Measurements from ENCODE around the gene GRAMD2B.

Gene GRAMD2B

DNA sequence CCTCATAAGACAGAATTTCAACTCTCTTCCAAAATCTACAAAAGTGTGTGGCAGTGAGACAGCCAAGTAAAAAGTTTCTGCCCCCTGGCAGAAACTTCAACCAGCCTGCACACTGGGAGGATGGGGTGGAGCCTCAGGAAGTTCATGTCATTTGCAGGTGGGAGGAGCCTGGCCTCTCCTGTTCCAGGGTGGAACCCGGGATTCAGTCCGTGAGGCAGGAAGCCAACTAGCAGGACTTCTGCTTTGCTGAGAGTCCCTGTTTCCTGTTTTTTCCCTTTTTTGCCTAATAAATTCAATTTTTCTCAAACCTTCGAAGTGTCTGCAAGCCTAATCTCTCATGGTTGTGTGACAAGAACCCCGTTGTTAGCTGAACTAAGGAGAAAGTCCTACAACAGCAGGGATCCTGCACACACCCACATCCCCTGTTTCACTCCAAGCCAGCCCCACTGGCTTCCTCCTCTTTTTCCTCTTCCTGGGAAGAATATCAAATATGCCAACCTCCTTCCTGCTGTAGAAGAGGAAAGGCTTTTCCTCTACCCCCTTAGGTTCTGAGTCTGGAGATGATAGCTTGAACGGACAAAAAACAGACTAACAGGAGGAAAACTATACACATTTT lies 102.5 kb downstream of the GRAMD2B start:
- no peak overlapping the region for H3K9ac ChIP-seq
- TF ChIP-seq Cebpa-rat (IDR thresholded peaks at IDR 0.05) = no peak
- H3K4me3 ChIP-seq = no peak overlapping the region
- H3K4me2 ChIP-seq = no peak overlapping the region
- H3K9me3 ChIP-seq = peaks cover 5% of the 10 kb centered on the region
- H3K36me3 ChIP-seq = no peaks in the 10 kb centered on the region
- H3K4me1 ChIP-seq = peaks cover 17% of the 10 kb centered on the region
- no peaks in the 10 kb centered on the region for H3K27me3 ChIP-seq
- H3K27ac ChIP-seq = no peak overlapping the region
- no peaks in the 10 kb centered on the region for H4K20me1 ChIP-seq

DNA sequence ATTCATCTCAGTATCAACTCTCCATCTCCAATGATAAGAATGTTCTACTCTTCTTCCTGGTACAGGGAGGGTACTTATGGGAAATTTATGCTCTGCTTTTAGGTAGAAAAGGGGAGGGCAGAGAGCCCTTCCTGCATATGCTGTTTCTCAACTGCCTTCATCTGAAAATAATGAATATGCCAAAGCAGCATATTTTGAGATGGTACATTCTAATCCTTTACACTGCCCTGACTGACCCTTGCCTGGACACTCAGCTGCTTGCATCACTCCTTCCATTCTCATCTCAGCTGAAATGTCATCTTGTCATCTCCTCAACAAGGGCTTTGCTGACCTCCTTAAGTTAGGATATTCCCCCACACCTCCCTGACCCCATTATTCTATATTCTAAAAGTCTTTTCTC lies 103.3 kb downstream of the GRAMD2B start:
- H3K9ac ChIP-seq = no peak overlapping the region
- H3K36me3 ChIP-seq = no peaks in the 10 kb centered on the region
- no peaks in the 10 kb centered on the region for H3K27me3 ChIP-seq
- peaks cover 5% of the 10 kb centered on the region for H3K9me3 ChIP-seq
- no peak overlapping the region for H3K27ac ChIP-seq
- no peak for TF ChIP-seq Cebpa-rat (IDR thresholded peaks at IDR 0.05)
- H3K4me3 ChIP-seq = no peak overlapping the region
- H4K20me1 ChIP-seq = no peaks in the 10 kb centered on the region
- H3K4me1 ChIP-seq = peaks cover 20% of the 10 kb centered on the region
- H3K4me2 ChIP-seq = no peak overlapping the region

DNA sequence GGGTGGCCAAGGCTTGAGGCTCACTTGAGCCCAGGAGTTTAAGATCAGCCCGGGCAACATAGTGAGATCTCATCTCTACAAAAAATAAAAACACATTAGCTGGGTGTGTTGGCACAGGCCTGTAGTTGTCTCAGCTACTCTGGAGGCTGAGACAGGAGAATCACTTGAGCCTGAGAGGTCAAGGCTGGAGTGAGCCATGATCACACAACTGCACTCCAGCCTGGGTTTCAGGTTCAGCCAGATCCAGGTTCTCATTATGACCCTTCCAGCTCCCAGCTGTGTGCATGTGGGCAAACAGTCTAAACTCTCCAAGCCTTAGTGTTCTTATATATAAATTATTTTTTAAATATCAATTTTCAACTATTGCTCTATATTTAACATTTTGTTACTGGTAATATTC lies 103.9 kb downstream of the GRAMD2B start:
- Histone ChIP-seq H3K27me3 (no peaks in the 10 kb centered on the region), H3K4me2 (no peak overlapping the region), H3K36me3 (no peaks in the 10 kb centered on the region), H3K4me1 (peaks cover 26% of the 10 kb centered on the region), H4K20me1 (no peaks in the 10 kb centered on the region), H3K9me3 (peaks cover 5% of the 10 kb centered on the region), H3K9ac (no peak overlapping the region), H3K4me3 (no peak overlapping the region), H3K27ac (no peak overlapping the region)
- no peak for TF ChIP-seq Cebpa-rat (IDR thresholded peaks at IDR 0.05)

DNA sequence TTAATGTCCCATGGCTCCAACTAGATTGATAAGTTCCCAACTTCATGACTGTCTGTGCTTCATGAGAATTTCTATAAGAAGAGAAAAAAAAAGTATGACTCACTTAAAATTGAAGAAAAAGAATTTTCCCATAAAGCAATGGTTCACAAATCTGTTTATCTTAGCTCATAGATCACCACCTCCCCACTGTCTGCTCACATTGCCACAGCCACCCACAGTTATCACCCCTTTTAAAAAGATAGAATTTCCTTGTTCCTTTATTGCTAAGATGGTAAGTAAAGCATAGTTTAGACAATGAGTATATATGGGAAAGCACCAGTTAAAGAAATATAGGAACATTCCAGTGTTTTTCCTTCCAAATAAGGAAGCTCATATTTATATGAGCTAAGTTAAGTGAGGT lies 104.7 kb downstream of the GRAMD2B start:
- no peaks in the 10 kb centered on the region for H4K20me1 ChIP-seq

DNA sequence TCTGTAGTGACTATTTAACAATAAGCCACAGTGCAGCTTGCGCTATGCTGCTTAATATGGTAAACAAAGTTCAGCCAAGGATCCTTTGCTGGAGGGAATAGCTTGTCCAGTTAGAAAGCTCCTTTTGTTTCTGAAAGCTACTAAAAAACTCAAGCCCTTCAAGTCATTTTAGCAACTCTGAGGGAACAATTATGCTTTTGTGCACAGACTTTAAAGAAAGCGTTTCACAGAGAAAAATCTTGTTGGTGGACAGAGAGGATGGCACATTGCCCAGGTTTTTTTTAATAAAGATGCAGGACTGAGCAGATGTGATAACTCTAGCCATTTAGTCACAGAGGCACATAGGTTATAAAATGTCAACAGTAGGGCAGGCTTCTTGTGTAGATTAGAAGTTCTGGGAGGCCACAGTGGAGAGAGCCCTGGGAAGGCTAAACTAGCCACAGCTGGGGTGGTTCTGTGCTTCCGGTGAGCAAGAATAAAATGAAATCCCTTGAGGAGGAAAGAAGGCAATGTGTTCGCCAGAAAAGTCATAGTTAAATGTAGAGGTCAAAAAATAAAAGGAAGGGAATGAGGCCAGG lies 108.4 kb downstream of the GRAMD2B start:
- H4K20me1 ChIP-seq = no peaks in the 10 kb centered on the region
- no peaks in the 10 kb centered on the region for H3K36me3 ChIP-seq
- H3K9ac ChIP-seq = no peak overlapping the region
- TF ChIP-seq Cebpa-rat (IDR thresholded peaks at IDR 0.05) = no peak
- H3K4me1 ChIP-seq = peaks cover 9% of the 10 kb centered on the region
- H3K27me3 ChIP-seq = no peaks in the 10 kb centered on the region
- H3K9me3 ChIP-seq = 0 out of 2 replicates have a peak, but pooled peaks cover 3% of the 10 kb centered on the region
- H3K27ac ChIP-seq = no peak overlapping the region
- peak overlapping the region; percentile 31 for H3K4me2 ChIP-seq
- no peak overlapping the region for H3K4me3 ChIP-seq

More for the DNA sequence above, 104.7 kb downstream of the GRAMD2B start:
- H3K36me3 ChIP-seq = no peaks in the 10 kb centered on the region
- no peak overlapping the region for H3K27ac ChIP-seq
- H3K4me2 ChIP-seq = no peak overlapping the region
- H3K4me1 ChIP-seq = peaks cover 26% of the 10 kb centered on the region
- H3K4me3 ChIP-seq = no peak overlapping the region
- peaks cover 5% of the 10 kb centered on the region for H3K9me3 ChIP-seq
- H3K27me3 ChIP-seq = no peaks in the 10 kb centered on the region
- TF ChIP-seq Cebpa-rat (IDR thresholded peaks at IDR 0.05) = no peak
- H3K9ac ChIP-seq = no peak overlapping the region

DNA sequence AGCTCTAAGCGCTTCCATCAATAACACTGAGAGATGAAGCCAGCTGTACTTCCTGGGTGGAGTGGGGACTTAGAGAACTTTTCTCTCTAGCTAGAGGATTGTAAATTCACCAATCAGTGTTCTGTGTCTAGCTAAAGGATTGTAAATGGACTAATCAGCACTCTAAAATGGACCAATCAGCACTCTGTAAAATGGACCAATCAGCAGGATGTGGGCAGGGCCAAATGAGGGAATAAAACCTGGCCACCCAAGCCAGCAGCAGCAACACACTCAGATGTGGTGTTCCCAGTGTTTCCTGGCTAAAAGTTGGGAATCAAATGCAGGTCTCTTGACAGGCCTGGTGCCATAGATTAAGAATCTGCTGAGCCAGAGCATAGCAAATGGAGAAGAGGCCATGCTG lies 111.3 kb downstream of the GRAMD2B start:
- no peak overlapping the region for H3K4me3 ChIP-seq
- no peaks in the 10 kb centered on the region for H4K20me1 ChIP-seq
- H3K27me3 ChIP-seq = no peaks in the 10 kb centered on the region
- 0 out of 2 replicates have a peak, but pooled peaks cover 3% of the 10 kb centered on the region for H3K9me3 ChIP-seq
- no peak overlapping the region for H3K4me2 ChIP-seq
- peaks cover 9% of the 10 kb centered on the region for H3K4me1 ChIP-seq
- H3K27ac ChIP-seq = no peak overlapping the region
- H3K36me3 ChIP-seq = no peaks in the 10 kb centered on the region
- TF ChIP-seq Cebpa-rat (IDR thresholded peaks at IDR 0.05) = no peak
- H3K9ac ChIP-seq = no peak overlapping the region

DNA sequence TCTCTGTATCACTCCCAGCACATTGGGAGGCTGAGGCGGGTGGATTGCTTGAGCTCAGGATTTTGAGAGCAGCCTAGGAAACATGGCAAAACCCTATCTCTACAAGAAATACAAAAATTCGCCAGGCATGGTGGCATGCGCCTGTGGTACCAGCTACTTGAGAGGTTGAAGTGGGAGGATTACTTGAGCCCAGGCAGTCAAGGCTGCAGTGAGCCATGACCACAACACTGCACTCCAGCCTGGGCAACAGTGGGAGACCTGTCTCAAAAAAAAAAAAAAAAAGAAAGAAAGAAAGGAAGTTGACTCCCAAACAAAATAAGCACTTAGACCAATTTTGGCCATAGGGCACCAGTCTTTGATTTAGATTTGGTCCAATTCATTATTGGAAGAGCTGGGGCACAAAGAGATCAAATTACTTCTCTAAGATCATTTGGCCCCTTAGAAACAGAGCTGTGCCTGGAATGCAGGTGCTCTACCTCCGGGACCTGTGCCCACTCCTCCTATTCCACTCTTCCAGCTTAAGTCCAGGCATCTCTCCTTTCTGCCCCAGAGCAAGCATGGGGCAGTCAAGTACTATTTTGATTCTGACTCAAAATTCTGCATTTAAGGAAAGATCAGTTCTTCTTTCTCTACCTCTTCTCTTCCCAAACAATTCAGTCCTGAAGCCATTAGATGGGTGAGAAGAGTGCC lies 112.8 kb downstream of the GRAMD2B start:
- Histone ChIP-seq H3K4me2 (no peak overlapping the region), H3K27ac (no peak overlapping the region), H3K4me1 (peaks cover 9% of the 10 kb centered on the region), H3K9ac (no peak overlapping the region), H3K9me3 (0 out of 2 replicates have a peak, but pooled peaks cover 3% of the 10 kb centered on the region), H4K20me1 (no peaks in the 10 kb centered on the region), H3K4me3 (no peak overlapping the region), H3K27me3 (no peaks in the 10 kb centered on the region), H3K36me3 (no peaks in the 10 kb centered on the region)
- no peak for TF ChIP-seq Cebpa-rat (IDR thresholded peaks at IDR 0.05)

DNA sequence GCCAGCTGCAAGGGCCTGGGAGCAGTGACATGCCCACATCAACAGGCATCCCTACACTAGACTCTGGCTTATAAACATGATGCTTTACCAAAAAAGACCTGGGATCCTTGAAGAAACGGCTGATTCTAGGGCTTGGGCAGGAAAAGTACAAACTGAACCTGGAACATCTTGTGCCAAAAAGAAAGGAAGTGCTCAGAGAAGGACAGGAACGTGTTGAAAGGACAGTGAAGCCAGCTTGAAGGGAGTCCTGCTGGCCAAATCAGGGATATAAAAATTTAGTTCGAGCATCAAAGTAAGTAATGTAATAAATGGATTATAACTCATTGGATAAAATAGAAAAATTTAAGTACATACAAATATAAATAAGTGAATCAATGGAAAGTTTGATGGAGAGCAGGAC lies 113.7 kb downstream of the GRAMD2B start:
- H3K9me3 ChIP-seq = 0 out of 2 replicates have a peak, but pooled peaks cover 3% of the 10 kb centered on the region
- H3K27me3 ChIP-seq = no peaks in the 10 kb centered on the region
- H3K4me2 ChIP-seq = no peak overlapping the region
- no peaks in the 10 kb centered on the region for H4K20me1 ChIP-seq
- no peak overlapping the region for H3K27ac ChIP-seq
- H3K36me3 ChIP-seq = no peaks in the 10 kb centered on the region
- H3K9ac ChIP-seq = no peak overlapping the region
- TF ChIP-seq Cebpa-rat (IDR thresholded peaks at IDR 0.05) = no peak
- H3K4me1 ChIP-seq = peaks cover 3% of the 10 kb centered on the region
- no peak overlapping the region for H3K4me3 ChIP-seq

DNA sequence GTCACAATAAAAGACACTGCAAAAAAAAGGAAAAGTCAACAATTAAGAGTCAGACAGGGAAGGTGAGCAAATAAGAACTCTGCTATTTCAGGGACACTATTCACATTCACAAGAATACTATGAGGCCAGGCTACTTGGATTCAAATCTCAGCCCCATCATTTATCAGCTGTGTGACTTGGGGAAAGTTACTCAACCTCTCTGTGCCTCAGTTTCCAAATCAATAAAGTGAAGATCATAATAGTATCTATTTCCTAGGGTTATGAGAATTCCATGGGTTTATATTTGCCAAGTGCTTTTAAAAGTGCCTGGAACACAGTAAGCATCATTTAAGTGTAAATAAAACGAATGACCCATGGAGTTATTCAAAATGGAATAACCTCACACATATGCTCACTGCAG lies 115.4 kb downstream of the GRAMD2B start:
- Histone ChIP-seq H3K27me3 (no peaks in the 10 kb centered on the region), H3K9ac (no peak overlapping the region), H3K4me3 (no peak overlapping the region), H3K4me1 (no peaks in the 10 kb centered on the region), H3K9me3 (0 out of 2 replicates have a peak, but pooled peaks cover 3% of the 10 kb centered on the region), H4K20me1 (no peaks in the 10 kb centered on the region), H3K4me2 (no peak overlapping the region), H3K27ac (no peak overlapping the region), H3K36me3 (no peaks in the 10 kb centered on the region)
- TF ChIP-seq Cebpa-rat (IDR thresholded peaks at IDR 0.05) = no peak

DNA sequence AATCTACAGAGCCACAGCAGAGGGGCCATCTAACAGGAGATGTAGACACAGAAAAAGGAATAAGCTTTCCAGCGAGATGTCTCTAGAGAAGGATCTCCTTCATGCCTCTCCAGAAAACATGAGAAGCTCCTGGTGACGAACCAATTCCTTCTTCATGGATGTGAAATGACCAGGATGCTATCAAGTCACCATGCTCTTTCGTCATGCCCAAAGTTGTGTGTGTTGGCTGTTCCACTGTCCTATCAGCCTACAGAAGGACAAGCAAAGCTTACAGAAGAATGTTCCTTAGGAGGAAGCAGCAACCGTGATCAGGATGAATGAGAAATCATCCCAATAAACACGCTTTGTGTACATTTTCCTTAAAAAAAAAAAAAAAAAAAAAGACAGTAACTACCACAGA lies 117.4 kb downstream of the GRAMD2B start:
- TF ChIP-seq Cebpa-rat (IDR thresholded peaks at IDR 0.05) = no peak
- Histone ChIP-seq H3K36me3 (no peaks in the 10 kb centered on the region), H3K27me3 (no peaks in the 10 kb centered on the region), H3K4me3 (no peak overlapping the region), H3K4me1 (no peaks in the 10 kb centered on the region), H4K20me1 (no peaks in the 10 kb centered on the region), H3K27ac (no peak overlapping the region), H3K4me2 (no peak overlapping the region), H3K9me3 (no peaks in the 10 kb centered on the region), H3K9ac (no peak overlapping the region)
